Parathyroid adenoma (tissue), 2 donors: ENCODE measurements around the gene AUP1.

Experiments used
- H2AFZ ChIP-seq: fragments of 300-600 bp; sonication (generic); one replicate; pipeline ENCODE4 v1.7.0; 2017; ENCODE audit warnings: antibody characterized with exemption, mild to moderate bottlenecking
- H3K27ac ChIP-seq: fragments of 300-600 bp; sonication (generic); one replicate; pipeline ENCODE4 v1.7.0; 2017
- H3K27me3 ChIP-seq: fragments of 300-600 bp; sonication (generic); one replicate; pipeline ENCODE4 v1.7.0; 2017; ENCODE audit warnings: low read length; ENCODE audit not compliant: control insufficient read depth, insufficient read depth
- H3K36me3 ChIP-seq: fragments of 300-600 bp; sonication (generic); one replicate; pipeline ENCODE4 v1.7.0; 2017; ENCODE audit warnings: low read length; ENCODE audit not compliant: control insufficient read depth, insufficient read depth
- H3K4me1 ChIP-seq: fragments of 300-600 bp; sonication (generic); one replicate; pipeline ENCODE4 v1.7.0; 2017; ENCODE audit warnings: control low read depth
- H3K4me2 ChIP-seq: fragments of 300-600 bp; sonication (generic); one replicate; pipeline ENCODE4 v1.7.0; 2017; ENCODE audit warnings: low read length
- H3K4me3 ChIP-seq: fragments of 300-600 bp; sonication (generic); one replicate; pipeline ENCODE4 v1.7.0; 2017; ENCODE audit warnings: low read depth, low read length
- H3K79me2 ChIP-seq: fragments of 300-600 bp; sonication (generic); one replicate; pipeline ENCODE4 v1.7.0; 2017; ENCODE audit warnings: control low read depth
- H3K9ac ChIP-seq: fragments of 300-600 bp; sonication (generic); one replicate; pipeline ENCODE4 v1.7.0; 2017; ENCODE audit warnings: mild to moderate bottlenecking
- H3K9me3 ChIP-seq: fragments of 300-600 bp; sonication (generic); one replicate; pipeline ENCODE4 v1.7.0; 2017; ENCODE audit warnings: low read length; ENCODE audit not compliant: control insufficient read depth
- CTCF ChIP-seq: fragments of 300-600 bp; sonication (generic); IDR thresholded peaks from one replicate; pipeline ENCODE4 v1.7.0; 2017; ENCODE audit warnings: antibody characterized with exemption, mild to moderate bottlenecking
- donor health status: primary hyperparathyroidism.

Gene AUP1

GRCh38 chr2:74511104-74511989 lies 18.2 kb downstream of the AUP1 start:
- no peak overlapping the region for H3K9ac ChIP-seq
- no peak overlapping the region for H3K4me2 ChIP-seq
- peaks cover 10% of the 10 kb centered on the region for H3K4me1 ChIP-seq
- H3K79me2 ChIP-seq = peaks cover 4% of the 10 kb centered on the region
- H3K4me3 ChIP-seq = no peak overlapping the region
- no peak for TF ChIP-seq CTCF
- no peak overlapping the region for H2AFZ ChIP-seq
- no peaks in the 10 kb centered on the region for H3K27me3 ChIP-seq
- no peaks in the 10 kb centered on the region for H3K36me3 ChIP-seq
- H3K27ac ChIP-seq = no peak overlapping the region
- no peaks in the 10 kb centered on the region for H3K9me3 ChIP-seq

GRCh38 chr2:74510272-74510671 lies 19.2 kb downstream of the AUP1 start:
- Histone ChIP-seq H3K36me3 (no peaks in the 10 kb centered on the region), H3K4me3 (no peak overlapping the region), H3K4me2 (no peak overlapping the region), H2AFZ (peak overlapping the region; percentile 8), H3K27ac (no peak overlapping the region), H3K9ac (no peak overlapping the region), H3K79me2 (peaks cover 4% of the 10 kb centered on the region), H3K4me1 (peaks cover 17% of the 10 kb centered on the region), H3K27me3 (no peaks in the 10 kb centered on the region), H3K9me3 (no peaks in the 10 kb centered on the region)
- TF ChIP-seq CTCF = no peak

- H3K4me2 ChIP-seq = peak overlapping the region; percentile 89
- H3K36me3 ChIP-seq = no peaks in the 10 kb centered on the region
- peak overlapping the region; percentile 98 for H3K27ac ChIP-seq
- H3K4me3 ChIP-seq = peak overlapping the region; percentile 91
- H3K27me3 ChIP-seq = no peaks in the 10 kb centered on the region
- no peak for TF ChIP-seq CTCF
- H3K9ac ChIP-seq = no peak overlapping the region
- H2AFZ ChIP-seq = peak overlapping the region; percentile 99
- H3K9me3 ChIP-seq = no peaks in the 10 kb centered on the region
- peaks cover 17% of the 10 kb centered on the region for H3K4me1 ChIP-seq
- peaks cover 4% of the 10 kb centered on the region for H3K79me2 ChIP-seq
Measured at GRCh38 chr2:74507926-74508520, 21.5 kb downstream of the AUP1 start.

GRCh38 chr2:74507145-74507925 lies 22.2 kb downstream of the AUP1 start, which contains the start of gene PCGF1:
PCGF1 (minus strand) TSS chr2:74507695; CDS start chr2:74507668, 27 bp downstream.
- no peaks in the 10 kb centered on the region for H3K9me3 ChIP-seq
- H3K36me3 ChIP-seq = no peaks in the 10 kb centered on the region
- H3K4me2 ChIP-seq = peak within 1 kb of the TSS; percentile 89
- peak within 1 kb of the TSS; percentile 98 for H3K27ac ChIP-seq
- H3K79me2 ChIP-seq = peaks cover 4% of the 10 kb centered on the region
- H3K9ac ChIP-seq = peak within 1 kb of the TSS; percentile 70
- no peaks in the 10 kb centered on the region for H3K27me3 ChIP-seq
- peak within 1 kb of the TSS; percentile 91 for H3K4me3 ChIP-seq
- peak; percentile 24 for TF ChIP-seq CTCF
- H2AFZ ChIP-seq = peak within 1 kb of the TSS; percentile 99
- peaks cover 17% of the 10 kb centered on the region for H3K4me1 ChIP-seq
